ENCODE measurements around the gene SUGP2.

- TF ChIP-seq, protein P1, sequence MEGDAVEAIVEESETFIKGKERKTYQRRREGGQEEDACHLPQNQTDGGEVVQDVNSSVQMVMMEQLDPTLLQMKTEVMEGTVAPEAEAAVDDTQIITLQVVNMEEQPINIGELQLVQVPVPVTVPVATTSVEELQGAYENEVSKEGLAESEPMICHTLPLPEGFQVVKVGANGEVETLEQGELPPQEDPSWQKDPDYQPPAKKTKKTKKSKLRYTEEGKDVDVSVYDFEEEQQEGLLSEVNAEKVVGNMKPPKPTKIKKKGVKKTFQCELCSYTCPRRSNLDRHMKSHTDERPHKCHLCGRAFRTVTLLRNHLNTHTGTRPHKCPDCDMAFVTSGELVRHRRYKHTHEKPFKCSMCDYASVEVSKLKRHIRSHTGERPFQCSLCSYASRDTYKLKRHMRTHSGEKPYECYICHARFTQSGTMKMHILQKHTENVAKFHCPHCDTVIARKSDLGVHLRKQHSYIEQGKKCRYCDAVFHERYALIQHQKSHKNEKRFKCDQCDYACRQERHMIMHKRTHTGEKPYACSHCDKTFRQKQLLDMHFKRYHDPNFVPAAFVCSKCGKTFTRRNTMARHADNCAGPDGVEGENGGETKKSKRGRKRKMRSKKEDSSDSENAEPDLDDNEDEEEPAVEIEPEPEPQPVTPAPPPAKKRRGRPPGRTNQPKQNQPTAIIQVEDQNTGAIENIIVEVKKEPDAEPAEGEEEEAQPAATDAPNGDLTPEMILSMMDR (optimal IDR thresholded peaks at IDR 0.05 in 1 of 3, IDR thresholded peaks at IDR 0.05 in 1 of 3, conservative IDR thresholded peaks at IDR 0.05 in 1 of 3; ENCODE audit: extremely low read depth in 1 of 3, insufficient read depth in 2 of 3, low read length in 3 of 3), result no peak
- no peak for TF ChIP-seq EZH2 (IDR thresholded peaks at IDR 0.05; ENCODE audit: low read length)
Observed at GRCh38 chr19:19040417-19040816, 7.1 kb upstream of the SUGP2 start.

Measured in keratinocyte (primary cell).